HCT116 (cell line): ENCODE data around the gene STX2. TPM values are rescaled to one million over a fixed set of nuclear protein-coding genes. Genes with fewer than 3 reads are reported as not detected.

Experiments
- ATAC-seq: fragments of 200-7000 bp; cut with Tn5 transposase; 2 replicates; pipeline ENCODE4 v1.9.1; 2020; ENCODE audit warnings: mild to moderate bottlenecking, moderate library complexity
- BruUV-seq: library from RNA; stranded (reverse); fragments of 400-500 nt; replicated peaks from 2 replicates; lab custom pipeline; 2021; lab: Mats Ljungman, UMichigan
- CTCF ChIA-PET: fragments of 300-600 bp; sonication (Branson Sonifier 250); formaldehyde crosslinking; loops from one replicate; lab custom pipeline; 2021; ENCODE audit warnings: antibody characterized with exemption; lab: Charles Lee
- POLR2A ChIA-PET: fragments of 300-600, 350-600 bp; sonication (Branson Sonifier 250); formaldehyde crosslinking; loops from one replicate; lab custom pipeline; 2021; ENCODE audit warnings: antibody characterized with exemption; lab: Charles Lee
- RAD21 ChIA-PET, 2 experiments: fragments of 300-600 bp; sonication (Branson Sonifier 250); formaldehyde crosslinking; loops; one replicate each; lab custom pipeline; 2023; ENCODE audit warnings: low total read pairs in 2 of 2; ENCODE audit not compliant: uncharacterized antibody in 2 of 2, unreplicated experiment in 2 of 2, low non-redundant PET in 1 of 2; lab: Charles Lee
- DNase-seq: peaks from one replicate; pipeline ENCODE4 v3.0.0-alpha.2; 2010; ENCODE audit warnings: low read depth, low spot score
- H2AFZ ChIP-seq: fragments of 200-600 bp; shearing (Covaris generic), sonication (generic); 2 replicates; pipeline ENCODE4 v1.6.1; 2017; ENCODE audit warnings: low read depth, mixed run types, mixed read lengths, antibody characterized with exemption, low read length; ENCODE audit not compliant: poor library complexity, severe bottlenecking
- H3K27ac ChIP-seq: 2 replicates; pipeline ENCODE4 v1.5.1; 2012; ENCODE audit warnings: low read depth, low read length
- H3K27me3 ChIP-seq: fragments of 200-600 bp; sonication (generic); 2 replicates; pipeline ENCODE4 v1.6.1; 2016; ENCODE audit warnings: mixed run types, low read length, mixed read lengths; ENCODE audit not compliant: insufficient read depth
- H3K36me3 ChIP-seq, 2 experiments: fragments of 200-500 bp in 1 of 2; fragments of 200-600 bp in 1 of 2; sonication (Bioruptor generic) in 1 of 2; sonication (generic) in 1 of 2; 2 replicates each; pipeline versions ENCODE4 v1.5.1 to v1.6.1; 2014 to 2016; ENCODE audit warnings: low read length in 2 of 2, inconsistent platforms in 1 of 2, mixed read lengths in 1 of 2, mixed run types in 1 of 2; ENCODE audit not compliant: insufficient read depth in 2 of 2, control insufficient read depth in 1 of 2
- H3K4me1 ChIP-seq, 2 experiments: fragments of 200-600 bp in 1 of 2; sonication (generic) in 1 of 2; 2 replicates each; pipeline versions ENCODE4 v1.5.1 to v1.6.1; 2012 to 2017; ENCODE audit warnings: low read length in 2 of 2, inconsistent platforms in 1 of 2, mild to moderate bottlenecking in 1 of 2, mixed read lengths in 1 of 2, mixed run types in 1 of 2, moderate library complexity in 1 of 2; ENCODE audit not compliant: insufficient read depth in 2 of 2, control insufficient read depth in 1 of 2
- H3K4me2 ChIP-seq: fragments of 200-600 bp; sonication (generic); 2 replicates; pipeline ENCODE4 v1.6.1; 2017; ENCODE audit warnings: mixed run types, low read length, mixed read lengths
- H3K4me3 ChIP-seq, 2 experiments: fragments of 200-600 bp in 1 of 2; sonication (generic) in 1 of 2; replicated peaks in 1 of 2; 2 replicates each; pipeline ENCODE4 v1.5.1; 2011 to 2016; ENCODE audit warnings: low read length in 2 of 2, control low read depth in 1 of 2, low read depth in 1 of 2, mild to moderate bottlenecking in 1 of 2, mixed read lengths in 1 of 2, mixed run types in 1 of 2
- H3K79me2 ChIP-seq: fragments of 200-600 bp; sonication (generic); 2 replicates; pipeline ENCODE4 v1.6.1; 2017; ENCODE audit warnings: mild to moderate bottlenecking, mixed run types, low read length, moderate library complexity, mixed read lengths; ENCODE audit not compliant: insufficient read depth
- H3K9ac ChIP-seq: fragments of 200-600 bp; sonication (generic); 2 replicates; pipeline ENCODE4 v1.6.1; 2016; ENCODE audit warnings: low read length, mixed read lengths
- H3K9me2 ChIP-seq: fragments of 200-600 bp; sonication (generic), shearing (Covaris generic); 2 replicates; pipeline ENCODE4 v1.6.1; 2017; ENCODE audit warnings: mixed run types, mild to moderate bottlenecking, moderate library complexity; ENCODE audit not compliant: insufficient read depth
- H3K9me3 ChIP-seq, 2 experiments: fragments of 200-500 bp in 1 of 2; fragments of 200-600 bp in 1 of 2; sonication (Bioruptor generic) in 1 of 2; sonication (generic) in 1 of 2; 2 replicates each; pipeline ENCODE4 v1.6.1; 2014 to 2017; ENCODE audit warnings: low read length in 2 of 2, mixed read lengths in 2 of 2, inconsistent platforms in 1 of 2, low read depth in 1 of 2, mild to moderate bottlenecking in 1 of 2, mixed run types in 1 of 2, moderate library complexity in 1 of 2; ENCODE audit not compliant: control insufficient read depth in 1 of 2, insufficient read depth in 1 of 2
- H4K20me1 ChIP-seq: fragments of 200-600 bp; sonication (generic), shearing (Covaris generic); 2 replicates; pipeline ENCODE4 v1.6.1; 2017; ENCODE audit warnings: mixed run types, mild to moderate bottlenecking, moderate library complexity; ENCODE audit not compliant: insufficient read depth
- FOSL1 ChIP-seq: IDR thresholded peaks from 2 replicates; pipeline ENCODE4 v1.6.1; 2012; ENCODE audit warnings: low read depth
- JUND ChIP-seq: IDR thresholded peaks from 2 replicates; pipeline ENCODE4 v1.6.1; 2012
- POLR2AphosphoS5 ChIP-seq: IDR thresholded peaks from 2 replicates; pipeline ENCODE4 v1.6.1; 2011; ENCODE audit warnings: mild to moderate bottlenecking, low read depth, low read length, moderate library complexity
- SIN3A ChIP-seq: IDR thresholded peaks from 2 replicates; pipeline ENCODE4 v1.6.1; 2012; ENCODE audit warnings: low read depth
- SP1 ChIP-seq: IDR thresholded peaks from 2 replicates; pipeline ENCODE4 v1.6.1; 2012; ENCODE audit warnings: low read depth
- TCF7L2 ChIP-seq: IDR thresholded peaks from 2 replicates; pipeline ENCODE4 v1.7.0; 2011; ENCODE audit warnings: borderline replicate concordance, inconsistent platforms; ENCODE audit not compliant: insufficient read depth, insufficient read length; ENCODE audit errors: extremely low read depth
- YY1 ChIP-seq: IDR thresholded peaks from 2 replicates; pipeline ENCODE4 v1.6.1; 2011; ENCODE audit warnings: low read length, low read depth, moderate library complexity, mild to moderate bottlenecking; ENCODE audit not compliant: insufficient replicate concordance; ENCODE audit errors: extremely low read depth
- ZFX ChIP-seq: fragments of 450-650 bp; IDR thresholded peaks from 2 replicates; pipeline ENCODE4 v1.6.1; 2017
- ZNF274 ChIP-seq: fragments of 200-500 bp; sonication (Bioruptor generic); IDR thresholded peaks from 2 replicates; pipeline ENCODE4 v1.6.1; 2014; ENCODE audit warnings: mild to moderate bottlenecking, low read depth, low read length, inconsistent platforms
- intact Hi-C: fragments of 100-400 bp; cut with micrococcal nuclease; formaldehyde crosslinking; loops from 2 replicates; pipeline ENCODE4 v1.10.0; 2022
- total RNA-seq: library from RNA; stranded (reverse); gene quantifications from one replicate; pipeline ENCODE4 v1.2.1, GENCODE V29; 2021; ENCODE audit not compliant: unreplicated experiment
- TF ChIP-seq, protein P1 (sequence below): IDR thresholded peaks from 2 replicates; pipeline ENCODE4 v1.6.1; 2012
- TF ChIP-seq, protein P2 (sequence below), 3 experiments: fragments of 200-600 bp in 1 of 3; sonication (generic) in 1 of 3; IDR thresholded peaks in 2 of 3; conservative IDR thresholded peaks in 1 of 3; 2 replicates each; pipeline ENCODE4 v1.5.1; 2012 to 2017; ENCODE audit warnings: low read depth in 2 of 3, low read length in 2 of 3, antibody characterized with exemption in 1 of 3, borderline replicate concordance in 1 of 3, control low read depth in 1 of 3, mild to moderate bottlenecking in 1 of 3, mixed read lengths in 1 of 3, mixed run types in 1 of 3, moderate library complexity in 1 of 3; ENCODE audit not compliant: insufficient read depth in 1 of 3

The STX2 gene
- total RNA-seq, 1 experiment from 2014 or later, result 19.2 TPM

GRCh38 chr12:130813949-130814348 lies 25.1 kb downstream of the STX2 start:
- ATAC-seq, result no peak
- no peaks in the 10 kb centered on the region; the same call in 1 of the 2 replicates for H3K79me2 ChIP-seq
- H3K9me3 ChIP-seq, result no peaks in the 10 kb centered on the region
- H3K4me1 ChIP-seq, result peaks cover 0 to 5% of the 10 kb centered on the region in 2 experiments; a peak in 2 of 4 replicates
- no peak overlapping the region for H3K9ac ChIP-seq
- no TSS peak for BruUV-seq
- no peak overlapping the region for H3K4me3 ChIP-seq
- RAD21 ChIA-PET, result no interaction called here
- no peaks in the 10 kb centered on the region for H3K9me2 ChIP-seq
- peaks cover 0 to 3% of the 10 kb centered on the region in 2 experiments; a peak in 1 of 4 replicates for H3K36me3 ChIP-seq
- TF ChIP-seq JUND, result no peak
- no peak for TF ChIP-seq POLR2AphosphoS5
- TF ChIP-seq YY1, result no peak
- TF ChIP-seq TCF7L2, result no peak
- TF ChIP-seq, protein P1, sequence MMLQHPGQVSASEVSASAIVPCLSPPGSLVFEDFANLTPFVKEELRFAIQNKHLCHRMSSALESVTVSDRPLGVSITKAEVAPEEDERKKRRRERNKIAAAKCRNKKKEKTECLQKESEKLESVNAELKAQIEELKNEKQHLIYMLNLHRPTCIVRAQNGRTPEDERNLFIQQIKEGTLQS, result no peak
- TF ChIP-seq, protein P2, sequence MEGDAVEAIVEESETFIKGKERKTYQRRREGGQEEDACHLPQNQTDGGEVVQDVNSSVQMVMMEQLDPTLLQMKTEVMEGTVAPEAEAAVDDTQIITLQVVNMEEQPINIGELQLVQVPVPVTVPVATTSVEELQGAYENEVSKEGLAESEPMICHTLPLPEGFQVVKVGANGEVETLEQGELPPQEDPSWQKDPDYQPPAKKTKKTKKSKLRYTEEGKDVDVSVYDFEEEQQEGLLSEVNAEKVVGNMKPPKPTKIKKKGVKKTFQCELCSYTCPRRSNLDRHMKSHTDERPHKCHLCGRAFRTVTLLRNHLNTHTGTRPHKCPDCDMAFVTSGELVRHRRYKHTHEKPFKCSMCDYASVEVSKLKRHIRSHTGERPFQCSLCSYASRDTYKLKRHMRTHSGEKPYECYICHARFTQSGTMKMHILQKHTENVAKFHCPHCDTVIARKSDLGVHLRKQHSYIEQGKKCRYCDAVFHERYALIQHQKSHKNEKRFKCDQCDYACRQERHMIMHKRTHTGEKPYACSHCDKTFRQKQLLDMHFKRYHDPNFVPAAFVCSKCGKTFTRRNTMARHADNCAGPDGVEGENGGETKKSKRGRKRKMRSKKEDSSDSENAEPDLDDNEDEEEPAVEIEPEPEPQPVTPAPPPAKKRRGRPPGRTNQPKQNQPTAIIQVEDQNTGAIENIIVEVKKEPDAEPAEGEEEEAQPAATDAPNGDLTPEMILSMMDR (IDR thresholded peaks at IDR 0.05 in 2 of 3, conservative IDR thresholded peaks at IDR 0.05 in 1 of 3; ENCODE audit: borderline replicate concordance in 1 of 3, insufficient read depth in 1 of 3, low read depth in 2 of 3, low read length in 2 of 3), result no peak
- TF ChIP-seq FOSL1, result no peak
- TF ChIP-seq SIN3A, result no peak
- no peak for TF ChIP-seq ZFX
- no peak for TF ChIP-seq ZNF274
- no peak for TF ChIP-seq SP1
- no peaks in the 10 kb centered on the region for H4K20me1 ChIP-seq
- CTCF ChIA-PET, result interaction anchor here (1.7 kb wide), 1 partner anchor 19 kb away, joined by 4 read pairs; no protein-coding TSS in a partner anchor
- POLR2A ChIA-PET, result no interaction called here
- intact Hi-C loops, result no loop called here
- no peak overlapping the region for H3K27ac ChIP-seq
- DNase-seq, result no peak
- H3K27me3 ChIP-seq, result no peaks in the 10 kb centered on the region
- H2AFZ ChIP-seq, result no peak overlapping the region
- no peak overlapping the region for H3K4me2 ChIP-seq
